ENCODE results near the gene WIPI1. TPM values are rescaled to one million over a fixed set of nuclear protein-coding genes. Genes with fewer than 3 reads are reported as not detected.

WIPI1 gene
- total and polyA plus RNA-seq, 5 donors, result 42.6 to 71.3 (median 47.9) TPM

DNA sequence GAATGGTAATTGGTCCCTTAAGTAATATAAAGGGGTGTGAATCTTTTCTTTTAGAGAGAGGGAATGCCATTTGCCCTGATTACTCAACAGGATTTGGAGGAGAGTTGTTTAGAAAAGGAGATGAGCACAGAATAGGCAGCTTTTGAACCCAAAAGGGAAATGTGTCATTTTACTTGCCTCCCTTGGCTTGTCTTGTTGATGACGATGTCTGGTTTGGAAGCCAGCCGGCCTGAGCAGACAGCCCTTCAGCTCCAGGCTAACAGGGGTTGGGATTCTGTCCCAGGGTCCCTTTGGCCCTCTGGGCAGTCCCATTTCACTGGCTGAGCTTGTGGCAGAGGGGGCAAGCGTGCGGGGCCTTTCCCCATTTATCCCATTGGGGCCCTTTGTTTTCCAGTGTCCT lies 32.6 kb upstream of the WIPI1 start:
- intact Hi-C loops (cut with DNase I), result no loop called here
- Histone ChIP-seq H3K9me3 (ENCODE audit: control insufficient read depth, low read length) (no peaks in the 10 kb centered on the region), H3K4me1 (ENCODE audit: control insufficient read depth, insufficient read depth, low read length) (peaks cover 7% of the 10 kb centered on the region), H3K27me3 (ENCODE audit: control insufficient read depth, insufficient read depth) (no peaks in the 10 kb centered on the region), H3K4me3 (ENCODE audit: low read length) (no peak overlapping the region), H3K27ac (ENCODE audit: low read length) (no peak overlapping the region)
- WGBS, result 72% methylated on average over 4 of the region's 4 CpGs
- DNase-seq (peak in 1 of 3 donors; percentile 49), ATAC-seq (peak in 1 of 2 donors; percentile 48)

GRCh38 chr17:68484458-68484857 lies 27.2 kb upstream of the WIPI1 start:
- no peak overlapping the region for H3K27ac ChIP-seq (ENCODE audit: low read length)
- no peaks in the 10 kb centered on the region for H3K27me3 ChIP-seq (ENCODE audit: control insufficient read depth, insufficient read depth)
- intact Hi-C loops (cut with DNase I), result no loop called here
- H3K4me3 ChIP-seq (ENCODE audit: low read length), result no peak overlapping the region
- ATAC-seq (no peak), DNase-seq (no peak)
- WGBS, result 61% methylated on average over 2 of the region's 2 CpGs
- no peaks in the 10 kb centered on the region for H3K4me1 ChIP-seq (ENCODE audit: control insufficient read depth, insufficient read depth, low read length)
- H3K9me3 ChIP-seq (ENCODE audit: control insufficient read depth, low read length), result no peaks in the 10 kb centered on the region

- no peak overlapping the region for H3K27ac ChIP-seq (ENCODE audit: low read length)
- H3K4me3 ChIP-seq (ENCODE audit: low read length), result no peak overlapping the region
- ATAC-seq (no peak), DNase-seq (no peak)
- intact Hi-C loops (cut with DNase I), result no loop called here
- WGBS, result 64% methylated on average over 4 of the region's 4 CpGs
- H3K4me1 ChIP-seq (ENCODE audit: control insufficient read depth, insufficient read depth, low read length), result no peaks in the 10 kb centered on the region
- no peaks in the 10 kb centered on the region for H3K9me3 ChIP-seq (ENCODE audit: control insufficient read depth, low read length)
- H3K27me3 ChIP-seq (ENCODE audit: control insufficient read depth, insufficient read depth), result no peaks in the 10 kb centered on the region
Observed at GRCh38 chr17:68482576-68483041, 25.3 kb upstream of the WIPI1 start.

DNA sequence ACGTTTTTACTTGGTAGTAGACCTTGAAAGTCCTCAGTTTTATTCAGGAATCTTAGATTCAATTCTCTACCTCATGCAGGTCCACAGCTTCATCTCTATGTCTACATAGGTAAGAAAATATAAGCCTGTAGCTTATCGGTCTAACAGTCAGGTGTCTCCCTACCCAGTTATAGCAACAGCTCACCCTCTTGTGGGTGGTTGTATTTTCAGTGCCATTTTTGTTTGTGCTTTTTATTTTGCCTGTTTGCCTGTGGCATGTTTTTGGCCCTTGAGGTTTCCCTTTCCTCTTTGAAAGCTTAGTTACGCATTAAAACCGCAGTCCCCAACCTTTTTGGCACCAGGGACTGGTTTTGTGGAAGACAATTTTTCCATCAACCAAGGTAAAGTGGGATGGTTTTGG lies 23.6 kb upstream of the WIPI1 start:
- Histone ChIP-seq H3K4me3 (ENCODE audit: low read length) (no peak overlapping the region), H3K4me1 (ENCODE audit: control insufficient read depth, insufficient read depth, low read length) (no peaks in the 10 kb centered on the region), H3K27me3 (ENCODE audit: control insufficient read depth, insufficient read depth) (no peaks in the 10 kb centered on the region), H3K9me3 (ENCODE audit: control insufficient read depth, low read length) (no peaks in the 10 kb centered on the region), H3K27ac (ENCODE audit: low read length) (no peak overlapping the region)
- no peak for ATAC-seq
- 90% methylated on average over 4 of the region's 4 CpGs for WGBS
- intact Hi-C loops (cut with DNase I), result no loop called here
- no peak for DNase-seq

- intact Hi-C loops (cut with DNase I), result no loop called here
- Histone ChIP-seq H3K4me1 (ENCODE audit: control insufficient read depth, insufficient read depth, low read length) (no peaks in the 10 kb centered on the region), H3K4me3 (ENCODE audit: low read length) (no peak overlapping the region), H3K9me3 (ENCODE audit: control insufficient read depth, low read length) (no peaks in the 10 kb centered on the region), H3K27ac (ENCODE audit: low read length) (no peak overlapping the region), H3K27me3 (ENCODE audit: control insufficient read depth, insufficient read depth) (no peaks in the 10 kb centered on the region)
- DNase-seq (no peak), ATAC-seq (no peak)
- WGBS, result 94% methylated on average over 1 of the region's 1 CpG
Observed at GRCh38 chr17:68470961-68471360, 13.7 kb upstream of the WIPI1 start.

GRCh38 chr17:68468788-68469187 lies 11.5 kb upstream of the WIPI1 start:
- ATAC-seq, result no peak
- intact Hi-C loops (cut with DNase I), result loop anchor here in 3 of 4 donors (10.0 kb wide), 4 partner anchors 46 to 294 kb away; partner anchors contain the start of gene PRKAR1A (in 1 of the 3)
- Histone ChIP-seq H3K4me3 (ENCODE audit: low read length) (no peak overlapping the region), H3K4me1 (ENCODE audit: control insufficient read depth, insufficient read depth, low read length) (no peaks in the 10 kb centered on the region), H3K27me3 (ENCODE audit: control insufficient read depth, insufficient read depth) (no peaks in the 10 kb centered on the region), H3K9me3 (ENCODE audit: control insufficient read depth, low read length) (no peaks in the 10 kb centered on the region), H3K27ac (ENCODE audit: low read length) (peak overlapping the region; percentile 97)
- no peak for DNase-seq
- WGBS, result 52% methylated on average over 1 of the region's 1 CpG

GRCh38 chr17:68468334-68468733 lies 11.0 kb upstream of the WIPI1 start:
- no peak overlapping the region for H3K4me3 ChIP-seq (ENCODE audit: low read length)
- WGBS, result 21% methylated on average over 5 of the region's 5 CpGs
- peak overlapping the region; percentile 97 for H3K27ac ChIP-seq (ENCODE audit: low read length)
- H3K27me3 ChIP-seq (ENCODE audit: control insufficient read depth, insufficient read depth), result no peaks in the 10 kb centered on the region
- peak; percentile 58 to 62 for ATAC-seq
- intact Hi-C loops (cut with DNase I), result loop anchor here in 3 of 4 donors (10.0 kb wide), 4 partner anchors 46 to 294 kb away; partner anchors contain the start of gene PRKAR1A (in 1 of the 3)
- no peaks in the 10 kb centered on the region for H3K4me1 ChIP-seq (ENCODE audit: control insufficient read depth, insufficient read depth, low read length)
- DNase-seq, result no peak
- H3K9me3 ChIP-seq (ENCODE audit: control insufficient read depth, low read length), result no peaks in the 10 kb centered on the region

GRCh38 chr17:68463211-68464019 lies 6.1 kb upstream of the WIPI1 start:
- Histone ChIP-seq H3K4me1 (ENCODE audit: control insufficient read depth, insufficient read depth, low read length) (no peaks in the 10 kb centered on the region), H3K27ac (ENCODE audit: low read length) (peak overlapping the region; percentile 51), H3K4me3 (ENCODE audit: low read length) (no peak overlapping the region), H3K27me3 (ENCODE audit: control insufficient read depth, insufficient read depth) (no peaks in the 10 kb centered on the region), H3K9me3 (ENCODE audit: control insufficient read depth, low read length) (no peaks in the 10 kb centered on the region)
- DNase-seq (no peak), ATAC-seq (no peak)
- intact Hi-C loops (cut with DNase I), result loop anchor here in 3 of 4 donors (5.0 to 10.0 kb wide), 6 partner anchors 51 to 291 kb away; partner anchors contain the start of gene PRKAR1A (in 1 of the 3)
- 49% methylated on average over 6 of the region's 6 CpGs for WGBS

GRCh38 chr17:68462381-68463210 lies 5.3 kb upstream of the WIPI1 start:
- no peak overlapping the region for H3K4me3 ChIP-seq (ENCODE audit: low read length)
- H3K27ac ChIP-seq (ENCODE audit: low read length), result peak overlapping the region; percentile 83
- no peaks in the 10 kb centered on the region for H3K27me3 ChIP-seq (ENCODE audit: control insufficient read depth, insufficient read depth)
- no peaks in the 10 kb centered on the region for H3K9me3 ChIP-seq (ENCODE audit: control insufficient read depth, low read length)
- WGBS, result 37% methylated on average over 15 of the region's 15 CpGs
- H3K4me1 ChIP-seq (ENCODE audit: control insufficient read depth, insufficient read depth, low read length), result no peaks in the 10 kb centered on the region
- ATAC-seq (peak; percentile 81 to 87), DNase-seq (peak; percentile 57 to 85 (median 78))
- intact Hi-C loops (cut with DNase I), result loop anchor here in 3 of 4 donors (5.0 to 10.0 kb wide), 6 partner anchors 52 to 292 kb away; partner anchors contain the start of gene PRKAR1A (in 1 of the 3)

DNA sequence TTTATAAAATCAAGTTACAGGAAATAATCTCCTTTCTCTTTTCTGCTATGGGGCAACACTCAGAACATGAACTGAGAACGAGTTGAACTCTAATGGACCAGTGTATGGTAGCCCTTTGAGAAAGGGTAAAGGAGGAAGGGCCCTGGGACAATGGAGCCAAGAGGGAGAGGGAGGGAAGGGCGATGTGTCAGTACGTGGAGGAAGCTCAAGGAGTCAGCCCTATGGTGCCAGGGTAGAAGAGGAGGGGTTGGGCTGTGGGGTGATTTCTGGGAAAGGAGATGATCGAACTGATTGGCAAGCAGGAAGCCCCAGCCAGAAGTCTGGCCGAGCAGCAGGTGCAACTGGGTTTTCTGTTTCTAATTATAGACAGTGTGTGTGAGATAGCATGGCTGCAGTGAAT lies 4.3 kb upstream of the WIPI1 start:
- Histone ChIP-seq H3K4me1 (ENCODE audit: control insufficient read depth, insufficient read depth, low read length) (no peaks in the 10 kb centered on the region), H3K9me3 (ENCODE audit: control insufficient read depth, low read length) (no peaks in the 10 kb centered on the region), H3K27ac (ENCODE audit: low read length) (peak overlapping the region; percentile 73), H3K27me3 (ENCODE audit: control insufficient read depth, insufficient read depth) (no peaks in the 10 kb centered on the region), H3K4me3 (ENCODE audit: low read length) (no peak overlapping the region)
- DNase-seq, result peak in 1 of 3 donors; percentile 57
- 23% methylated on average over 5 of the region's 5 CpGs for WGBS
- no peak for ATAC-seq
- intact Hi-C loops (cut with DNase I), result loop anchor here in 3 of 4 donors (5.0 to 10.0 kb wide), 6 partner anchors 53 to 293 kb away; partner anchors contain the start of gene PRKAR1A (in 1 of the 3)

Data from right cardiac atrium (tissue), 5 donors.